GM18499 (cell line): ENCODE results near the gene OSM.

Experiments used
- ATAC-seq: cut with Tn5 transposase; IDR thresholded peaks from one replicate; pipeline ENCODE4 v1.9.1; 2021; ENCODE audit warnings: moderate number of reproducible peaks; ENCODE audit not compliant: insufficient read depth, unreplicated experiment

Gene OSM

DNA sequence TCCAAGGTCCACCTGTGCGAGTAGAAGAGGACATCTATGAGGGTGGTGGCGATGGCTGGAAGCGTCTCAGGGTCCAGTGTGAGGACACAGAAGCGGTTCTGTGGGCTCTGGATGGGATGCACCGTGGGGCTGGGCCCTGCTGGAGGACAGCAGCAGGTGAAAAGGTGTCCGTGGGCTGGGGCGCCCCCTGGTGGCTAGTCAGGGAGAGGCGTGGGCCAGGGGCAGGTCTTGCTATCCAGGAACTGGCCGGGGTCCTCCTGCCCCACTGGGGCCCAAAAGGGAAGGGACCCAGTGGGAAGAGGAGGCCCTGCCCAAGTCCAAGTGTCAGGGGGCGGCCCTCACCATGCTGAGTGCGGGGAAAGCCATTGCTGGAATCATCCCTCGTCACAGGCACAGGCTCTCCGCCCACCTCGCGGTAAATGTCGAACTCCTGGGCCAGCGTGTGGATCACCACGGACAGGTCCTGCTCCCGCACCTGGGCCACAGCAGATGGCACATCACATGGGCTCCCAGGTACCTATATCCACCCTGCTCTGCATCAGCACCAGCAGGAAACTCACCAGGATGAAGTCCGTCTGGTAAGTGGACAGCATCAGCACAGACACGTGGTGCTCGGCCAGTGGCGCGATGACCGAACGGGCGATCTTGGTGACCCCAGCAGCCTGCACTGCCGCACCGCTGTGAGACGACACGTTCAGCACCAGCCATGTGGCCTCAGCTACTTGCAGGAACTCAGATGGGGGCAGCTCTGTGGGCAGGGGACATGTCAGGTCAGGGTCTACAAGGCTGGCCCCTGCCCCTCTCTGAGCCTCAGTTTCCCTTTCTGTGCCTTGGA lies 20.4 kb upstream of the OSM start:
- no peak for ATAC-seq

DNA sequence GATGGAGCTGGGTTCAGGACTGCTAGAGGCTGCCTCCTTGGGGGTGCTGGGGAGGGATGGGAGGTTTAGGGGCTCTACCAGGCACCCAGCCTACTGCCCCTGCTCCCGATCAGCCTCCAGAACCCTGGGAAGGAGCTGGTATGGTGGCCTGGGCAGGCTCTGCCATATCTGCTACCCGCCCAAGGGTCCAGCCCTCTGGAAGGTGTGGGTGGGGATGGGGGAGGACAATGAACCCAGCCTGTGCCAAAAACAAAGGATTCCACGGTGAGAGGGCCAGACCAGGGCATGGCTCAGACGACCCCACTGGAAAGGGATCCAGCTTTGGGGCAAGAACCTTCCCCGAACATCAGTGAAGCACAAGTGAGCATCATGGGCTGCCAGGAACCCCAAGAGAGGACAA lies 19.7 kb upstream of the OSM start:
- ATAC-seq = no peak

DNA sequence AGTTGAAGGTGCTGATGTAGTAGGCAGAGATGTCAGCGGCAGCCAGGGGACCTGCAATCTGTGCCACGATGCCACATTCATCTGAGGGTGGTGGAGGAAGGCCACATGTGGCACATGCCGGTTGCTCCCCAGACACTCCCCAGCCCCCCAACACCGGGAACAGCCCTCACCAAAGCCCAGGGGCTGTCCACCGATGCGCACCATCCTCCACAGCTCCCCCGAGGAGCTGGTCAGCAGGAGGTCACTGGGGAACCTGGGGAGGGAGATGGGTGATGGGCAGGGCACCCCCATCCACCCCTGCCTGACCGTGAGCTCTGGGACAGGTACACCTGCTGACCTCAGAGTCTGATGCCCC lies 19.2 kb upstream of the OSM start:
- ATAC-seq = no peak

GRCh38 chr22:30285176-30285845 lies 18.7 kb upstream of the OSM start:
- no peak for ATAC-seq

GRCh38 chr22:30284666-30285065 lies 18.0 kb upstream of the OSM start:
- no peak for ATAC-seq

GRCh38 chr22:30284172-30284571 lies 17.5 kb upstream of the OSM start:
- ATAC-seq = no peak

- no peak for ATAC-seq
Measured at GRCh38 chr22:30283342-30283741, 16.7 kb upstream of the OSM start.

GRCh38 chr22:30282616-30283046 lies 16.0 kb upstream of the OSM start:
- ATAC-seq = no peak

DNA sequence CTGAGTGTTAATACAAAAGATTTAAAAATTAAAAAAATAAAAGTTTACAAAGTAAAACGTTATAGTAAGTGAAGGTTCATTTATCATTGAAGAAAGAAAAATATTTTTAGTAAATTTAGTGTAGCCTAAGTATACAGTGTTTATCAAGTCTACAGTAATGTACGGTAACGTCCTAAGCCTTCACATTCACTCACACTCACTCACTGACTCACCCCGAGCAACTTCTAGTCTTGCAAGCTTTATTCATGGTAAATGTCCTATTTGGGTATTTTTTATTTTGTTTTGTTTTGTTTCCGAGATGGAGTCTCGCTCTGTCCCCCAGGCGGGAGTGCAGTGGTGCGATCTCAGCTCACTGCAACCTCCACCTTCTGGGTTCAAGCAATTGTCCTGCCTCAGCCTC lies 13.9 kb upstream of the OSM start:
- ATAC-seq = no peak

- no peak for ATAC-seq
Measured at GRCh38 chr22:30279932-30280331, 13.3 kb upstream of the OSM start.

GRCh38 chr22:30279046-30279788 lies 12.6 kb upstream of the OSM start:
- ATAC-seq = no peak

GRCh38 chr22:30277547-30278344 lies 11.1 kb upstream of the OSM start:
- no peak for ATAC-seq

GRCh38 chr22:30276039-30276438 lies 9.4 kb upstream of the OSM start:
- ATAC-seq = no peak

DNA sequence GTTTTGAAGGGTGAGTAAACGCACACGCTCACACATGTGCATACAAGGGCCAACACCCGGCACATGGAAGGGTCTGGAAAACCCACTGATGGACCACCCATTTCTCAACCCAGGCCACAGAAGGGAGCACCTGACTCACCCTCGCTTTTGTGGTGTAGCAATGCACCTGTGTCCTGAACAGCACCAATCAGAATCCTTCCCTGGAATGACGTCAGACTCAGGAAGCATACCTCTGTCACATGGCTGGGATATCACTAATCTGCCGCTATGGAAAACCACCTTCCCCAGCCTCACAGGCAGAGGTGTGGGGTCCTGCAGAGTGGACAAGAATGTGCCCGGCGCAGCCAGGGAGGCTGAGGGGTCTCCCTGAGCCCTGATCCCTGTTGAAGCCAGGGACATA lies 9.0 kb upstream of the OSM start:
- no peak for ATAC-seq

DNA sequence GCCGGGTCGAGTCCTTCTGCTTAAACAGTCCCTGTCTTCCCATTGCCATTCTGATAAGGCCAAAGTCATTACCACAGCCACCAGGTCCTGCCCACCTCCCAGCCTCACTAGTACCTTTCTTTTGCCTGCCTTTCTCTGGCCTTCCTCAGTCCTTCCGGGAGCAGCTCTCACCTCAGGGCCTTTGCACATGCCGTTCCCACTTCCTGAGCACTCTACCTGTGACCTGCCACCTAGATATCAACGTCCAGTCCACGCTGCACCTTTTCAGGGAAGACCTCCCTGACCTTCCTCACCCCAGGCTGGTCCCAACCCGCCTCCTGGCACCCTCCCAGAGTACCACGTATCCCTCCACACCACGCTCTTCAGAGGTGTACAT lies 7.8 kb upstream of the OSM start:
- ATAC-seq = no peak

- ATAC-seq = no peak
Measured at GRCh38 chr22:30273711-30274436, 7.2 kb upstream of the OSM start.

GRCh38 chr22:30272781-30273601 lies 6.3 kb upstream of the OSM start:
- ATAC-seq = no peak

- ATAC-seq = no peak
Measured at GRCh38 chr22:30270832-30271231, 4.2 kb upstream of the OSM start.

DNA sequence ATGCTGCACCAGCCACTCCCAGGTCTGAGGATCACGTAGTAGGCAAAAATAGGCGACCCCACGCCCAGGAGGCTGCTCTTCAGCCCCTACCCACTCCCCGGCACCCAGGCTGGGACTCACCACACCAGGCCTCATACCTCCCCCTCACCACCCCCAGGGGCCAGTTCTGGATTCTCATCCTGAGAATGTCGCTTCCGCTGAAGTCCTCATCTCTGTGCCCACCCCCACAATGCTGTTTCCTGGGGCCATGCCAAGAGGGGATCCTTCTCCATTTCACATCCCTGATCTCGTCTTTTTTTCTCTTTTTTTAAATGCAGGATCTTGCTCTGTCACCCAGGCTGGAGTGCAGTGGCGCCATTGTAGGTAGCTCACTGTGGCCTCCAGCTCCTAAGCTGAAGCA lies 1.7 kb upstream of the OSM start:
- ATAC-seq = no peak
